Right renal cortex interstitium (tissue), 3 donors: ENCODE results near the gene TNFRSF19. TPM values are rescaled to one million over a fixed set of nuclear protein-coding genes. Genes with fewer than 3 reads are reported as not detected.

ENCODE experiments used
- DNase-seq, 3 donors: peaks; one replicate each; pipeline ENCODE4 v3.0.0-alpha.2; 2013; ENCODE audit warnings: low read depth in 3 of 3, low spot score in 2 of 3
- polyA plus RNA-seq, 3 donors: library from polyadenylated mRNA; unstranded; fragments of 120-200 nt; gene quantifications; one replicate each; pipeline ENCODE4 v1.2.1, GENCODE V29; 2013; ENCODE audit not compliant: insufficient read length in 3 of 3

TNFRSF19 gene
- polyA plus RNA-seq, 3 donors = 50.3 to 55.2 (median 55.0) TPM

GRCh38 chr13:23600534-23600933, 30.3 kb downstream of the TNFRSF19 start:
- no peak for DNase-seq

- no peak for DNase-seq
Observed at GRCh38 chr13:23605831-23606230, 35.6 kb downstream of the TNFRSF19 start.

- no peak for DNase-seq
Observed at GRCh38 chr13:23608138-23608537, 37.9 kb downstream of the TNFRSF19 start.

- no peak for DNase-seq
Observed at GRCh38 chr13:23608701-23609413, 38.6 kb downstream of the TNFRSF19 start.

GRCh38 chr13:23609414-23609760, 39.2 kb downstream of the TNFRSF19 start:
- peak in 1 of 3 donors; percentile 72 for DNase-seq

- DNase-seq = no peak
Observed at GRCh38 chr13:23609874-23610576, 39.8 kb downstream of the TNFRSF19 start.

- DNase-seq = no peak
Observed at GRCh38 chr13:23610966-23611491, 40.8 kb downstream of the TNFRSF19 start.

- DNase-seq = no peak
Observed at GRCh38 chr13:23612182-23612581, 42.0 kb downstream of the TNFRSF19 start.

GRCh38 chr13:23612731-23613130, 42.5 kb downstream of the TNFRSF19 start:
- DNase-seq = no peak

- no peak for DNase-seq
Observed at GRCh38 chr13:23613596-23613995, 43.4 kb downstream of the TNFRSF19 start.

- no peak for DNase-seq
Observed at GRCh38 chr13:23615395-23616081, 45.3 kb downstream of the TNFRSF19 start.

GRCh38 chr13:23616228-23616627, 46.0 kb downstream of the TNFRSF19 start:
- no peak for DNase-seq

GRCh38 chr13:23617551-23618024, 47.4 kb downstream of the TNFRSF19 start:
- no peak for DNase-seq

GRCh38 chr13:23618341-23618740, 48.1 kb downstream of the TNFRSF19 start:
- no peak for DNase-seq

GRCh38 chr13:23619068-23619855, 49.0 kb downstream of the TNFRSF19 start:
- no peak for DNase-seq

GRCh38 chr13:23620211-23620610, 50.0 kb downstream of the TNFRSF19 start:
- no peak for DNase-seq

- no peak for DNase-seq
Observed at GRCh38 chr13:23620613-23621315, 50.6 kb downstream of the TNFRSF19 start.

GRCh38 chr13:23621316-23621645, 51.1 kb downstream of the TNFRSF19 start:
- DNase-seq = no peak

GRCh38 chr13:23622985-23623384, 52.8 kb downstream of the TNFRSF19 start:
- DNase-seq = no peak

GRCh38 chr13:23623394-23623793, 53.2 kb downstream of the TNFRSF19 start:
- DNase-seq = no peak
